ENCODE measurements around the gene SHLD2. TPM values are rescaled to one million over a fixed set of nuclear protein-coding genes. Genes with fewer than 3 reads are reported as not detected.
"Not testable (repeated sequence)": the region's sequence is repeated elsewhere in the genome, so short reads cannot be mapped to it uniquely, and the experiment has no call there.

The SHLD2 gene
- total RNA-seq, 1 experiment from 2014 or later: 28.9 TPM

GRCh38 chr10:87119029-87119428 lies 24.0 kb downstream of the SHLD2 start:
- intact Hi-C loops (cut with micrococcal nuclease); ATAC-seq; RAD21 ChIA-PET (ENCODE audit: low non-redundant PET in 1 of 2, low total read pairs in 2 of 2, uncharacterized antibody in 2 of 2, unreplicated experiment in 2 of 2); H3K27me3 ChIP-seq (ENCODE audit: insufficient read depth, low read length); H3K36me3 ChIP-seq (ENCODE audit: control insufficient read depth in 1 of 2, insufficient read depth in 2 of 2, low read length in 2 of 2); H3K4me3 ChIP-seq (replicated peaks in 1 of 2; ENCODE audit: low read depth in 1 of 2, low read length in 2 of 2); H3K79me2 ChIP-seq (ENCODE audit: insufficient read depth, low read length); H3K9me2 ChIP-seq (ENCODE audit: insufficient read depth); H3K4me1 ChIP-seq (ENCODE audit: control insufficient read depth in 1 of 2, insufficient read depth in 2 of 2, low read length in 2 of 2); H2AFZ ChIP-seq (ENCODE audit: low read depth, low read length, poor library complexity, severe bottlenecking); DNase-seq (ENCODE audit: low read depth, low spot score); H3K4me2 ChIP-seq (ENCODE audit: low read length); BruUV-seq (replicated peaks); H4K20me1 ChIP-seq (ENCODE audit: insufficient read depth); H3K9ac ChIP-seq (ENCODE audit: low read length); H3K27ac ChIP-seq (ENCODE audit: low read depth, low read length); H3K9me3 ChIP-seq (ENCODE audit: control insufficient read depth in 1 of 2, insufficient read depth in 1 of 2, low read depth in 1 of 2, low read length in 2 of 2); CTCF ChIA-PET; POLR2A ChIA-PET: not testable (repeated sequence)

GRCh38 chr10:87123351-87123750 lies 28.3 kb downstream of the SHLD2 start:
- RAD21 ChIA-PET (ENCODE audit: low non-redundant PET in 1 of 2, low total read pairs in 2 of 2, uncharacterized antibody in 2 of 2, unreplicated experiment in 2 of 2); H3K27ac ChIP-seq (ENCODE audit: low read depth, low read length); intact Hi-C loops (cut with micrococcal nuclease); H3K9me3 ChIP-seq (ENCODE audit: control insufficient read depth in 1 of 2, insufficient read depth in 1 of 2, low read depth in 1 of 2, low read length in 2 of 2); H3K4me2 ChIP-seq (ENCODE audit: low read length); H3K9ac ChIP-seq (ENCODE audit: low read length); H3K4me1 ChIP-seq (ENCODE audit: control insufficient read depth in 1 of 2, insufficient read depth in 2 of 2, low read length in 2 of 2); BruUV-seq (replicated peaks); H3K36me3 ChIP-seq (ENCODE audit: control insufficient read depth in 1 of 2, insufficient read depth in 2 of 2, low read length in 2 of 2); H3K79me2 ChIP-seq (ENCODE audit: insufficient read depth, low read length); H3K4me3 ChIP-seq (replicated peaks in 1 of 2; ENCODE audit: low read depth in 1 of 2, low read length in 2 of 2); H4K20me1 ChIP-seq (ENCODE audit: insufficient read depth); H2AFZ ChIP-seq (ENCODE audit: low read depth, low read length, poor library complexity, severe bottlenecking); CTCF ChIA-PET; POLR2A ChIA-PET; H3K27me3 ChIP-seq (ENCODE audit: insufficient read depth, low read length); ATAC-seq; H3K9me2 ChIP-seq (ENCODE audit: insufficient read depth); DNase-seq (ENCODE audit: low read depth, low spot score): not testable (repeated sequence)

GRCh38 chr10:87127048-87127447 lies 32.0 kb downstream of the SHLD2 start:
- H3K4me3 ChIP-seq (replicated peaks in 1 of 2; ENCODE audit: low read depth in 1 of 2, low read length in 2 of 2); H3K4me1 ChIP-seq (ENCODE audit: control insufficient read depth in 1 of 2, insufficient read depth in 2 of 2, low read length in 2 of 2); RAD21 ChIA-PET (ENCODE audit: low non-redundant PET in 1 of 2, low total read pairs in 2 of 2, uncharacterized antibody in 2 of 2, unreplicated experiment in 2 of 2); ATAC-seq; BruUV-seq (replicated peaks); H3K27ac ChIP-seq (ENCODE audit: low read depth, low read length); H3K9me2 ChIP-seq (ENCODE audit: insufficient read depth); H3K4me2 ChIP-seq (ENCODE audit: low read length); H2AFZ ChIP-seq (ENCODE audit: low read depth, low read length, poor library complexity, severe bottlenecking); DNase-seq (ENCODE audit: low read depth, low spot score); H3K79me2 ChIP-seq (ENCODE audit: insufficient read depth, low read length); H3K9ac ChIP-seq (ENCODE audit: low read length); H4K20me1 ChIP-seq (ENCODE audit: insufficient read depth); H3K27me3 ChIP-seq (ENCODE audit: insufficient read depth, low read length); H3K36me3 ChIP-seq (ENCODE audit: control insufficient read depth in 1 of 2, insufficient read depth in 2 of 2, low read length in 2 of 2); POLR2A ChIA-PET; H3K9me3 ChIP-seq (ENCODE audit: control insufficient read depth in 1 of 2, insufficient read depth in 1 of 2, low read depth in 1 of 2, low read length in 2 of 2); intact Hi-C loops (cut with micrococcal nuclease); CTCF ChIA-PET: not testable (repeated sequence)

GRCh38 chr10:87127607-87128156 lies 32.7 kb downstream of the SHLD2 start:
- H3K4me2 ChIP-seq (ENCODE audit: low read length); BruUV-seq (replicated peaks); CTCF ChIA-PET; H4K20me1 ChIP-seq (ENCODE audit: insufficient read depth); DNase-seq (ENCODE audit: low read depth, low spot score); H3K27ac ChIP-seq (ENCODE audit: low read depth, low read length); H3K36me3 ChIP-seq (ENCODE audit: control insufficient read depth in 1 of 2, insufficient read depth in 2 of 2, low read length in 2 of 2); RAD21 ChIA-PET (ENCODE audit: low non-redundant PET in 1 of 2, low total read pairs in 2 of 2, uncharacterized antibody in 2 of 2, unreplicated experiment in 2 of 2); intact Hi-C loops (cut with micrococcal nuclease); H3K79me2 ChIP-seq (ENCODE audit: insufficient read depth, low read length); H3K4me1 ChIP-seq (ENCODE audit: control insufficient read depth in 1 of 2, insufficient read depth in 2 of 2, low read length in 2 of 2); ATAC-seq; H3K9ac ChIP-seq (ENCODE audit: low read length); H3K9me3 ChIP-seq (ENCODE audit: control insufficient read depth in 1 of 2, insufficient read depth in 1 of 2, low read depth in 1 of 2, low read length in 2 of 2); H3K27me3 ChIP-seq (ENCODE audit: insufficient read depth, low read length); H3K9me2 ChIP-seq (ENCODE audit: insufficient read depth); POLR2A ChIA-PET; H3K4me3 ChIP-seq (replicated peaks in 1 of 2; ENCODE audit: low read depth in 1 of 2, low read length in 2 of 2); H2AFZ ChIP-seq (ENCODE audit: low read depth, low read length, poor library complexity, severe bottlenecking): not testable (repeated sequence)

GRCh38 chr10:87132176-87132575 lies 37.2 kb downstream of the SHLD2 start:
- RAD21 ChIA-PET (ENCODE audit: low non-redundant PET in 1 of 2, low total read pairs in 2 of 2, uncharacterized antibody in 2 of 2, unreplicated experiment in 2 of 2); H3K36me3 ChIP-seq (ENCODE audit: control insufficient read depth in 1 of 2, insufficient read depth in 2 of 2, low read length in 2 of 2); intact Hi-C loops (cut with micrococcal nuclease); H3K27me3 ChIP-seq (ENCODE audit: insufficient read depth, low read length); POLR2A ChIA-PET; BruUV-seq (replicated peaks); H3K9me2 ChIP-seq (ENCODE audit: insufficient read depth); ATAC-seq; H3K27ac ChIP-seq (ENCODE audit: low read depth, low read length); H3K4me3 ChIP-seq (replicated peaks in 1 of 2; ENCODE audit: low read depth in 1 of 2, low read length in 2 of 2); H3K79me2 ChIP-seq (ENCODE audit: insufficient read depth, low read length); H3K9me3 ChIP-seq (ENCODE audit: control insufficient read depth in 1 of 2, insufficient read depth in 1 of 2, low read depth in 1 of 2, low read length in 2 of 2); H2AFZ ChIP-seq (ENCODE audit: low read depth, low read length, poor library complexity, severe bottlenecking); H4K20me1 ChIP-seq (ENCODE audit: insufficient read depth); H3K4me1 ChIP-seq (ENCODE audit: control insufficient read depth in 1 of 2, insufficient read depth in 2 of 2, low read length in 2 of 2); CTCF ChIA-PET; H3K9ac ChIP-seq (ENCODE audit: low read length); DNase-seq (ENCODE audit: low read depth, low spot score); H3K4me2 ChIP-seq (ENCODE audit: low read length): not testable (repeated sequence)

Measured in HCT116 (cell line).